Effector CD8-positive, alpha-beta T cell (primary cell): Measurements from ENCODE around the gene NUDT1.

Source experiments
- DNase-seq: peaks from one replicate; lab custom pipeline; 2025; lab: John Stamatoyannopoulos, UW

Gene NUDT1

GRCh38 chr7:2224491-2224928, 17.5 kb upstream of the NUDT1 start:
- no peak for DNase-seq

DNA sequence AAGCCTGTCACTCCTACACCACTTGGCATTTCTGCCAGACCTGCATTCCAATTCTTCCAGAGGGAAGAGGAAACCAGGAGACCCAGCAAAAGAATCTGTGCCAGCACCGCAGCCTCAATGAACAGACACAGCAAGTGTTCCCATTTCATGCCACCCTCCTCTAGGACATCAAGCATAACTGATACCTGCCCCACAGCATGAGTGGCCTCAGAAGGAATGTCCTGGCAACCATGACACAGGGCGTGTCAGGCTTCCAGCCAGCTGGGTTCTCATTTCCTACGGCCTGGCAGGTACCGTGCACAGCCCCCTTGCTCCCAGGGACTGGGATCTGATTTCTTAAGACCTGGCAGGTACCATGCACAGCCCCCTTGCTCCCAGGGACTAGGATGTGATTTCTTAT, 17.1 kb upstream of the NUDT1 start:
- DNase-seq = no peak

- DNase-seq = no peak
Measured at GRCh38 chr7:2225336-2225735, 16.7 kb upstream of the NUDT1 start.

GRCh38 chr7:2225830-2226229, 16.2 kb upstream of the NUDT1 start:
- no peak for DNase-seq

DNA sequence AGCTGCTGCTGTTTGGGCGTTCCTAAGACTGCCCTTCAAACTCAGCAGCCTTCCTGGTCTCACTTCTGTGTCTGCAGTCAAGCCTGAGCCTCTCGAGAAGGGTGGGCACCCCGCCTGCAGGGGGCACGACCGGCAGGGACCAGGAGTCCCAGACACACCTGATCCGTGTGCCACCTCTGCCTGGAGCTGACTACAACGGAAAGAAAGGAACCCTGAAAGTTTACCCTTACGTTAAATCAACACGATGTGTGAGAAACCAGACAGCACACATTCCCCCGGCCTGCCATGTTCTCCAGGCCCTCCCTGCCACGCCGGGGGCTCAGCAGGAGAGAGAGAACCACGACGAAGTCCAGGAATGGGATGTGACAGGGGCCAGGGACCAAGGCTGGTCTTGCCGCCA, 14.3 kb upstream of the NUDT1 start:
- no peak for DNase-seq

- DNase-seq = no peak
Measured at GRCh38 chr7:2228921-2229320, 13.1 kb upstream of the NUDT1 start.

DNA sequence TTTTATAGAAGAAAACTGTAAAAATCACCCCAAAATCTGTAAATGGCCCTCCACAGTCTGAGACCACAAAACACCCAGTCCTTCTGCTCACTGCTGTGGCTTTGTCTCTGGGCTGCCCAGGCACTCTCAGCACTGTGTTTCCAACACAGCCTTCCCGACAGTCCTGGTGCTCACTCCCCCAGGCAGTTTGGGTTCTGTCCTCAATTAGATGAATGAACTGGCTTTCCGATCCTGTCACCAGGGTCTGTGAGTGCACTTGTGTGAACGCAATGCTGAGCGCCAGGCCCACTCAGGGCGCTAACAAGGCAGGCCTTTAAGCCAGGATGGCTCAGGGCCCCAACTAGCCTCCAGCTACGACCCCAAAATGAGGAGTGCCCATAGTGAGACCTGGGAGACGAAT, 12.6 kb upstream of the NUDT1 start:
- DNase-seq = no peak

DNA sequence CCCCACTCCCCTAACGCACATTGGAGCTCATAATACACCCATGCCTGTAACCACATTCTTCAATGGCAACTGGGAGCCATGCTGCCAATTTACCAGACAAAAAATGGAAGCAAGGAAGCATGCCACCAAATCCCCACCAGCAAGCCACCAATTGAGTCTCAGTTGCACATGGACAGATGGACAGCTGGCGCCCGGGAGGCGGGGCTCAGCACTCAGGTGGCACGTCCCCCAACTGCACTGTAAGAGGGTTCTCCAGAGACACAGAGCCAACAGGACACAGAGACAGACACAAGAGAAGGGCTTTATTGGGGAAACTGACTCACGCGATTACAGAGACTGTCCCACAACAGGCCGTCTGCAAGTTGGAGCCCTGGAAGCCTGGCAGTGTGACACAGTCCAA, 11.8 kb upstream of the NUDT1 start:
- DNase-seq = no peak

DNA sequence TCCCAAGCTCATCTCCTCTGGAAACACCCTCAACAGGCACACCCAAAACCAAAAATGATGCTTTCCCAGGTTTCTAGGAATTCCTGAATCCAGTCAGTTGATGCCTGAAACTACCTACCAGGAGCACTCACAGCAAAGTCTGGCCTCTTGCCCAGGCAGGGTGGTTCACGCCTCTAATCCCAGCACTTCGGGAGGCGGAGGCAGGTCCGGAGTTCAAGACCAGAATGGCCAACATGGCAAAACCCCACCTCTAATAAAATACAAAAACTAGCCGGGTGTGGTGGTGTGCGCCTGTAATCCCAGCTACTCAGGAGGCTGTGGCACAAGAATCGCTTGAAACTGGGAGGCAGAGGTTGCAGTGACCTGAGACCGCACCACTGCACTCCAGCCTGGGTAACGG, 11.1 kb upstream of the NUDT1 start:
- no peak for DNase-seq

DNA sequence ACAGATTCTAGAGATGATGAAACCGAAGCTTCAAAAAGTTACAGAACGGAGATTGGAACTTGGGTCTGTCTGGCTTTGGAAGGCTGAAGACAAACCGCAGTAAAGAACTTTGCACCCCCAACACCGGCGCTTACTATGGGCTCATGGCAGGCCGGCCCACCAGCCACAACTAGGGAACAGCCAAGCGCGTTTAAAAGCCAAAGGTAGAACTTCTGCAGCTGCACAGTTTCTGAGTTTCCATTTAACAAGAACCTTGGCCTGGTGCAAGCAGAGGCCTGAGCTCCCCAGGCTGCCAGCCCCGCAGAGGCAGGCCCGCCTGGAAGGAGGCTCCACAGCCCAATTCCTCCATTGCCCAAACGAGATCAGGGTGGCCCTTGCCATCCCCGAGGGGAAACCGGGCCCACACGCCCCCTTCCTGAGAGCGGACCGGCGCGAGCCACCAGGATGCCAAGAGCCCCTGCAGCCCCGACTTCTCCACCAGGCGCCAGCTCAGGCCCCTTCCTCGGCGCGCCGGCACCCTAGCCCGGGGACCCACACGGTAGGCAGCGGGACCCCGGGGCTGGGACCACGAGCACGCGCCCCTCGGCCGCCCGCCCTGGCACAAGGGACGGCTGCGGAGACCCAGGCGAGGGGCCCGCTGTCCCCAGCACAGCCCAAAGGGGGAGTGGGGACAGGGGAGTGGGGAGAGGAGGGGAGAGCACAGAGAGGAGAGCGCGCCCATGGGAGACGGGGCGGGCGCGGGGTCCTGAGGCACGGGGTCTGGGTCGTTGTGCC, 9.8 kb upstream of the NUDT1 start:
- DNase-seq = peak; percentile 29

- peak; percentile 86 for DNase-seq
Measured at GRCh38 chr7:2232766-2233520, 9.1 kb upstream of the NUDT1 start, which contains the start of gene MAD1L1. TSS of gene MAD1L1 (minus strand) at chr7:2232945. CDS start at chr7:2230133, 2,812 bp downstream.

- no peak for DNase-seq
Measured at GRCh38 chr7:2233926-2234325, 8.1 kb upstream of the NUDT1 start.

- no peak for DNase-seq
Measured at GRCh38 chr7:2237109-2237602, 4.9 kb upstream of the NUDT1 start.

DNA sequence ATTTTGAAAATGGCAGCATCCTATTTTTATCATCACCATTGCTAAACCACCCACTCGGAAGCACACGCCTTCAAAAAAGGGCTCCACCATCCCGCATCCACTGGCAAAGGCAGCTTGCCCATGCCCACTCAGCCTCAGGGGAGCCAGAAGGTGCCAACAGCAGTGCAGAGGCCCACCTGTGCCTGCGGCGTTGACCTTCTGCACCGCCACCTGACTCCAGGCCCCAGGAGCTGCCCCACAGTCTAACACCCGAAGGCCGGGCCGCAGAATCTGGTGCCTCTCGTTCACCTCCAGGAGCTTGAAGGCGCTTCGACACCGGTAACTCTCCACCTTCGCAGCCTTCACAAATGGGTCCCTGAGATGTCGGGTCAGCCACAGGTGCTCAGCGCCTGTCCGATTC, 2.8 kb upstream of the NUDT1 start:
- DNase-seq = no peak

- no peak for DNase-seq
Measured at GRCh38 chr7:2242541-2243429, 759 bp downstream of the NUDT1 start.

DNA sequence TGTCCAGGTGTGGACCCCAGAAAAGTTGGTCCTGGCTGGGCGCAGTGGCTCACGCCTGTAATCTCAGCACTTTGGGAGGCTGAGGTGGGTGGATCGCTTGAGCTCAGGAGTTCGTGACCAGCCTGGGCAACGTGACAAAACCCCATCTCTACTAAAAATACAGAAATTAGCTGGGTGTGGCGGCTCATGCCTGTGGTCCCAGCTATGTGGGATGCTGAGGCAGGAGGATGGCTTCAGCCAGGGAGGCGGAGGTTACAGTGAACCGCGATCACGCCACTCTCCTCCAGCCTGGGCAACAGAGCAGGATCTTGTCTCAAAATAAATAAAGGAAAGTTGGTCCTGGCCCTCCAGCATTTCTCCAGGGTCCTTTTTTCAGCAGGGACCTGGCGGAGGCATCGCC, 1.4 kb downstream of the NUDT1 start:
- no peak for DNase-seq

DNA sequence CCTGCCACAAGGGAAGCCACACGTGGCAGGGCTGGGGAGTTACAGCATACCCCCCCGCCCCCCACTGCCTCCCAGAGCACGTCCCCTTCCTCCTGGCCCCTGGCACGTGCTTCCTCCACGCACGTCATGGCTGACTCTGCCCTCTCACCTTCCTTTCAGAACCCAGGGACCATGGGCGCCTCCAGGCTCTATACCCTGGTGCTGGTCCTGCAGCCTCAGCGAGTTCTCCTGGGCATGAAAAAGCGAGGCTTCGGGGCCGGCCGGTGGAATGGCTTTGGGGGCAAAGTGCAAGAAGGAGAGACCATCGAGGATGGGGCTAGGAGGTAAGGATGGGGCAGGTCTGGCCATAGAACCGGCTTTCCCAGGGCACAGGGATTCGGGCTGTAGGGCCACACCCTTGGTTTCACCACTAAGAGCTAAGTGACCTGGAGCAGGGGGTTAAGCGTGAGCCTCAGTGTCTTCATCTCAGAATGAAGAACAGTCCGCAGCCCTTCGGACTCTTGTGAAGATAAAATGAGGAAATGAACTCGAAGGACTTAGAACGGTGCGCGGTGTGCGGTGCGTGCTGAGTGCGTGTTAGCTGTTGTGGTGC, 2.5 kb downstream of the NUDT1 start:
- no peak for DNase-seq

- DNase-seq = no peak
Measured at GRCh38 chr7:2245883-2246675, 4.1 kb downstream of the NUDT1 start.

DNA sequence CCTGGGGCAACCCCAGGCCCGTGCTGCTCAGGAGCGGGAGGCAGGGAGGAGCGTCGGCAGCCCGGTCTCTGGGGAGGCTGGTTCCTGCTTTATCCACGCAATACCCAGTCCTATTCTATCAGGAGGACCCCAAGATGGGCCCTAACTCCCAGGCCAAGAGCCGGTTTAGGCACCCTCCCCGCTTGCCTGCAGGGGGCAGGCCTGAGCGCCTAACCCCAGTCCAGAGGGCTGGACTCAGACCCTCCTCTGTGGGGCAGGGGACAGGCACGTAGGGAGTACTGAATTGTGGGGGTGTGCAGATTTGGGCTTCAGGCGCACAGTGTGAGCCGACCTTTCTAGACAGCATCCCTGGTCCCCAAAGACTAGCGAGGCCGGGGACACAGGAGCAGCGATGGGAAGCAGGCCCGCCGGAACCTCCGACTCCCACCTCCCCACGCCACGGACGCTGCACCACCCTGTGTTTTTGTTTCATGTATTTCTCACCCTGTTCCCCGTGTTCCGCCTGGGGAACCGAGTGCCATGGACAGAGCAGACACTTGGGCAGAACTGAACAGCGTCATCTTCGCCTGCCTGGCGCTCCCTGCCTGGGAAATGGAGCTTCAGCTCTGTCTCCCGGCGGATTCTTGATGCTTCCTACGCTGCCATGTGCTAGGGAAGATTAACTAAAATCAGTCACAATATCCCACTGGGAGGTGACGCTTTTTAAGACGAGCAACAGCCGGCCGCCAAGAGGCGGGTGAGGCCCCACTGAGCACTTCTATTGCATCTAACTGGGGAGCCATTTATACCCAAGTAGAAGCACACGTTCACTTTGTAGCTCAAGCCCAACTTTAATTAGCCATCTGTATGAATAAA, 5.3 kb downstream of the NUDT1 start:
- DNase-seq = no peak
